Suprapubic skin (tissue), 4 donors: Measurements from ENCODE around the gene EXD2. TPM values are rescaled to one million over a fixed set of nuclear protein-coding genes. Genes with fewer than 3 reads are reported as not detected.
A peak's percentile ranks its signal among the peaks of the same experiment; 100 is the strongest.

Experiments
- DNase-seq, 2 donors: peaks; one replicate each; pipeline ENCODE4 v3.0.0-alpha.2; 2019; ENCODE audit warnings: low spot score in 2 of 2
- H3K27ac ChIP-seq: fragments of 200-600 bp; sonication (generic); one replicate; pipeline ENCODE4 v1.5.1; 2019
- H3K27me3 ChIP-seq: fragments of 200-600 bp; sonication (generic); one replicate; pipeline ENCODE4 v1.5.1; 2019
- H3K36me3 ChIP-seq: fragments of 200-600 bp; sonication (generic); one replicate; pipeline ENCODE4 v1.5.1; 2019
- H3K4me1 ChIP-seq: fragments of 200-600 bp; sonication (generic); one replicate; pipeline ENCODE4 v1.5.1; 2019
- H3K4me3 ChIP-seq: fragments of 200-600 bp; sonication (generic); one replicate; pipeline ENCODE4 v1.5.1; 2019; ENCODE audit warnings: mild to moderate bottlenecking
- H3K9me3 ChIP-seq: fragments of 200-600 bp; sonication (generic); one replicate; pipeline ENCODE4 v1.5.1; 2019
- EP300 ChIP-seq: sonication (generic); formaldehyde crosslinking; IDR thresholded peaks from one replicate; pipeline ENCODE4 v1.6.1; 2017; ENCODE audit warnings: antibody characterized with exemption
- POLR2A ChIP-seq, 2 donors: fragments of 450-650 bp; IDR thresholded peaks; one replicate each; pipeline ENCODE4 v1.6.1; 2017; ENCODE audit warnings: antibody characterized with exemption in 2 of 2, mild to moderate bottlenecking in 2 of 2, moderate library complexity in 2 of 2
- POLR2AphosphoS5 ChIP-seq, 3 donors: sonication (generic); formaldehyde crosslinking; IDR thresholded peaks; one replicate each; pipeline ENCODE4 v1.6.1; 2017; ENCODE audit warnings: antibody characterized with exemption in 3 of 3
- WGBS: methylation state at CpG from one replicate; pipeline ENCODE4 v1.1.5; 2018; 5-methylcytosine and 5-hydroxymethylcytosine counted together
- total RNA-seq, 4 donors: library from RNA; depleted of rRNA; stranded (reverse); fragments of >200 nt; gene quantifications; one replicate each; pipeline ENCODE4 v1.1.0, GENCODE V29; 2016
- TF ChIP-seq, protein P1 (sequence below), 2 donors: fragments of 200-600 bp in 1 of 2; fragments of 450-650 bp in 1 of 2; sonication (generic) in 1 of 2; IDR thresholded peaks; one replicate each; pipeline ENCODE4 v1.5.1; 2016 to 2019; ENCODE audit warnings: antibody characterized with exemption in 2 of 2, mild to moderate bottlenecking in 1 of 2, moderate library complexity in 1 of 2

Gene EXD2
- 10 to 100 TPM; 17.6 to 26.8 (median 19.6) TPM for total RNA-seq

DNA sequence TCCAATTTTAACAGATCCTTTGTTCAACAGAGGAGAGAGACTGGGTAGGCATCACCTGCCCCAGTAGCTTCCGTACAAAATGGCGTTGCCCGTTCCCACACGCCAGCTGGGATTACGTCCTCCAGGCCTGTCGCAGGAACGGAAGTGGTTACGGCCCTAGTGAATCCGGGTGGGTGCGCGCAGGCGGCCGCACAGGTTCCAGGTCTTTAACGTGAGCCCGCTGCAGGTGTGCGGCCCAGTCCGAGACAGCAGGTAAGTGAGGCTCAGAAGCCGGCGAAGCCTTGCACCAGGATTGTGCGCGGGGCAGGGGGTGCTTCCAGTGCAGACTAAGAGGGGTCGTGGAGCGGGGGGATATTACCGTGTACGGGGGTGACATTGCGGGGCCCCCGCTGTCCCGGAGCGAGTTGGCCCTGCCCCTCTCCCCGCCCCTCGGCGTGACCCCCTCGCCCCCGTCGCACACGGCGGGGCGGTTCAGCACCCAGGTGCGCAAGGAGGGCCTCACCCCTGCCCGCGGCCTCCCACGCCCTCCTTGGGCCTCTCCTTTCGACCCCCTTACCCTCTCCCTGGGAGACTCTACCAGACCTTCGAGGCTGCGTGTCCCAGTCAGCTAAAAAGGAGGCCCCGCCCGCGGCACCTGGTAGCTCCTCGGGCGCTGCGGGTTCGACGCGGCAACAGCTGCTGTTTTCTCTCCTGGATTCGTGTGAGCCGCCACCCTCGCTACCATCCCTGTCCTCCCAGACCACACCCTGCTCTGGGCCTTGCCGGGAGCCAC lies at the start of gene EXD2:
TSS of gene EXD2 (plus strand) at position 159 of the 772 bp plus-strand sequence. CDS start 17,973 bp downstream, outside the sequence.
- under 1% methylated on average over 36 of the region's 58 CpGs for WGBS
- peaks cover 8% of the 10 kb centered on the region for H3K4me1 ChIP-seq
- H3K4me3 ChIP-seq: peak within 1 kb of the TSS; percentile 70
- H3K27ac ChIP-seq: peak within 1 kb of the TSS; percentile 81
- H3K36me3 ChIP-seq: no peaks in the 10 kb centered on the region
- no peaks in the 10 kb centered on the region for H3K9me3 ChIP-seq
- no peaks in the 10 kb centered on the region for H3K27me3 ChIP-seq
- peak; percentile 88 to 93 for DNase-seq
- peak in 2 of 3 donors; percentile 41 to 59 for TF ChIP-seq POLR2AphosphoS5 (IDR thresholded peaks at IDR 0.05)
- TF ChIP-seq, protein P1, sequence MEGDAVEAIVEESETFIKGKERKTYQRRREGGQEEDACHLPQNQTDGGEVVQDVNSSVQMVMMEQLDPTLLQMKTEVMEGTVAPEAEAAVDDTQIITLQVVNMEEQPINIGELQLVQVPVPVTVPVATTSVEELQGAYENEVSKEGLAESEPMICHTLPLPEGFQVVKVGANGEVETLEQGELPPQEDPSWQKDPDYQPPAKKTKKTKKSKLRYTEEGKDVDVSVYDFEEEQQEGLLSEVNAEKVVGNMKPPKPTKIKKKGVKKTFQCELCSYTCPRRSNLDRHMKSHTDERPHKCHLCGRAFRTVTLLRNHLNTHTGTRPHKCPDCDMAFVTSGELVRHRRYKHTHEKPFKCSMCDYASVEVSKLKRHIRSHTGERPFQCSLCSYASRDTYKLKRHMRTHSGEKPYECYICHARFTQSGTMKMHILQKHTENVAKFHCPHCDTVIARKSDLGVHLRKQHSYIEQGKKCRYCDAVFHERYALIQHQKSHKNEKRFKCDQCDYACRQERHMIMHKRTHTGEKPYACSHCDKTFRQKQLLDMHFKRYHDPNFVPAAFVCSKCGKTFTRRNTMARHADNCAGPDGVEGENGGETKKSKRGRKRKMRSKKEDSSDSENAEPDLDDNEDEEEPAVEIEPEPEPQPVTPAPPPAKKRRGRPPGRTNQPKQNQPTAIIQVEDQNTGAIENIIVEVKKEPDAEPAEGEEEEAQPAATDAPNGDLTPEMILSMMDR (IDR thresholded peaks at IDR 0.05): no peak
- TF ChIP-seq EP300: no peak
- TF ChIP-seq POLR2A (IDR thresholded peaks at IDR 0.05): no peak

DNA sequence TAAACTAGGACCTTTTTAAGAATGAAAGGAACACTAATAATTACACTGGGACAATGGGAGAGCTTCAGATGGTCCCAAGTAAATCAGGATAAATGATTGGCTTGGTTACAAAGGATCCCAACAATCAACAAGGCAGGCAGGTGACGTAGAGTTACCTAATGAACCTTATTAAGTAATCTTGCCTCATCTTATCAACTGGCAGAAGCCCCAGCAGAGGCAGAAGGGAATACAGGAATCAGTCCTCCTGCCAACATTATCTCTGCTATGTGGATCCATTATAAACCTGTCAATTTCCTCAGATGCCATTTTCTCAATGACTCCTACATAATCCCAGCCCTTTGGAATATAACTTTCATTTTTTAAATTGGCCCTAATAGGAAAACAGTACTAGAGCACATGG lies 49.7 kb upstream of the EXD2 start:
- H3K9me3 ChIP-seq: no peaks in the 10 kb centered on the region
- peaks cover 4% of the 10 kb centered on the region for H3K36me3 ChIP-seq
- no peak overlapping the region for H3K4me3 ChIP-seq
- no peaks in the 10 kb centered on the region for H3K27me3 ChIP-seq
- TF ChIP-seq POLR2A (IDR thresholded peaks at IDR 0.05) (no peak), EP300 (no peak), POLR2AphosphoS5 (IDR thresholded peaks at IDR 0.05) (no peak)
- TF ChIP-seq, protein P1 (IDR thresholded peaks at IDR 0.05): no peak
- no peak overlapping the region for H3K27ac ChIP-seq
- no peak for DNase-seq
- peaks cover 21% of the 10 kb centered on the region for H3K4me1 ChIP-seq
- 83% methylated on average over 1 of the region's 1 CpG for WGBS

DNA sequence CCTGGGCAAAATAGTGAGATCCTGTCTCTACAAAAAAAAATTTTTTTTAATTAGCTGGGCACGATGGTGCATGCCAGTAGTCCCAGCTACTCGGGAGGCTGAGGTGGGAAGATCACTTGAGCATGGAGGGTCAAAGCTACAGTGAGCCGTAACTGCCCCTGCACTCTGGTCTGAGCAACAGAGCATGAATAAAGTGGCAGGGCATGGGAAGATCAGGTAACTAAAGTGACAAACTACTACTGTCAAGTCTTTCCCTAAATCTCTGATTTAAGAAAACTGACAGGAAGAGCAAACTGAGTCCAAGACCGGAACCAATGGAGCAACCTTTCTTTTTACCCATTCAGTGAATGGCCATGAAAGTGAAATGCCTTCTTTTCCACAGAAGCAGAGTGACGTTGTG lies 49.2 kb upstream of the EXD2 start:
- DNase-seq: no peak
- TF ChIP-seq, protein P1 (IDR thresholded peaks at IDR 0.05): no peak
- no peak for TF ChIP-seq POLR2A (IDR thresholded peaks at IDR 0.05)
- TF ChIP-seq POLR2AphosphoS5 (IDR thresholded peaks at IDR 0.05): no peak
- Histone ChIP-seq H3K27me3 (no peaks in the 10 kb centered on the region), H3K4me3 (no peak overlapping the region), H3K36me3 (peaks cover 4% of the 10 kb centered on the region), H3K27ac (no peak overlapping the region), H3K9me3 (no peaks in the 10 kb centered on the region), H3K4me1 (peaks cover 20% of the 10 kb centered on the region)
- WGBS: 88% methylated on average over 5 of the region's 5 CpGs

DNA sequence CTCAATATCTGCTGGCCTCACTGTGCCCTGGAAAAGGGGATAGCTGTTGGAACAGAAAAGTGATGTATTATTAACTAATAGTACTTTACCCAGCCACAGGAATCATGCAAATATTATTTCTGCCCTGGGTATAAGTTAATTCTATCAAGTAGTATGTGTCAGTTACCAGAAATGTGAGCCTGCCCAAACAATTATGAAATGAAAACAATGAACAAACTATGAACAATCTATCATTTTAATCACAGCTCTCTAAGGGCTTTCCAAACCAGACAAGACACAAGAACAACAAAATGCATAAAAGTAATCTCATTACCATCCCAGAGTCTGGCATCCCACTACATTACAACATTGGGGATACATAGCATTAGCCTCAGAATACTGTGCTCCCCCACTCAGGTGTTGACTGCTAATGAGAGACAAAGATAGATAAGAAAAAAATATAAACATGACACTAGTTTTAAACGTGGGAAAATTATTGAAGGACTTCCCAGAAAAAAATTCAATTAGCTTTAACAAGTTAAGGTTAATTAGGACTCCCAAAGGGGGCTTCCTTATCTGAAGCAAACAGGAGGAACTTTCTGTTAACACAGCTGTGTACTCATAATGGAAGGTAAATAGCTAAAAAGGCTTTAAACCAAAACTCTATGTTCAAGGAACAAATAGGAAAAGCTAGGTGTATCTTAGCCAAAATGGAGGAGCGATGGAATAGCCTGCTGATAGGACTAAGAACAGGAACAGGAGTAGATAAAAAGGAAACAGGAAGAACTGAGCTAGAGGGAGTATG lies 41.6 kb upstream of the EXD2 start:
- WGBS: 46% methylated on average over 2 of the region's 2 CpGs
- no peak overlapping the region for H3K4me3 ChIP-seq
- no peaks in the 10 kb centered on the region for H3K27me3 ChIP-seq
- H3K9me3 ChIP-seq: no peaks in the 10 kb centered on the region
- no peak for DNase-seq
- TF ChIP-seq POLR2AphosphoS5 (IDR thresholded peaks at IDR 0.05) (no peak), EP300 (no peak), POLR2A (IDR thresholded peaks at IDR 0.05) (no peak)
- TF ChIP-seq, protein P1 (IDR thresholded peaks at IDR 0.05): no peak
- H3K4me1 ChIP-seq: peaks cover 44% of the 10 kb centered on the region
- no peak overlapping the region for H3K27ac ChIP-seq
- peaks cover 6% of the 10 kb centered on the region for H3K36me3 ChIP-seq
